K562 (cell line): Measurements from ENCODE around the gene FADS1. TPM values are rescaled to one million over a fixed set of nuclear protein-coding genes. Genes with fewer than 3 reads are reported as not detected.
A peak's percentile ranks its signal among the peaks of the same experiment; 100 is the strongest.

Experiments used
- BHLHE40 ChIP-seq: IDR thresholded peaks from 2 replicates; pipeline ENCODE4 v1.6.1; 2011; ENCODE audit warnings: low read length, improper control_type of control experiment
- HDAC8 ChIP-seq: fragments of 450-650 bp; IDR thresholded peaks from 2 replicates; pipeline ENCODE4 v1.6.1; 2016; ENCODE audit warnings: mild to moderate bottlenecking, missing genetic modification characterization, moderate library complexity, missing compliant biosample characterization
- MLX ChIP-seq, 2 experiments: fragments of 450-650 bp in 1 of 2; sonication (generic) in 1 of 2; formaldehyde crosslinking; conservative IDR thresholded peaks; 2 replicates each; pipeline versions ENCODE4 v1.4.0 to v1.8.1; 2020 to 2022; ENCODE audit warnings: mild to moderate bottlenecking in 1 of 2, missing genetic modification reagents in 1 of 2
- MYNN ChIP-seq, 2 experiments: sonication (generic); formaldehyde crosslinking in 1 of 2; IDR thresholded peaks; 2 replicates each; pipeline versions ENCODE4 v1.5.0 to v1.6.1; 2016 to 2020; ENCODE audit warnings: antibody characterized with exemption in 1 of 2, missing genetic modification reagents in 1 of 2
- NR0B1 ChIP-seq: fragments of 450-650 bp; IDR thresholded peaks from one replicate; pipeline ENCODE4 v1.6.1; 2018; ENCODE audit warnings: mild to moderate bottlenecking, moderate library complexity; ENCODE audit not compliant: partially characterized antibody
- PATZ1 ChIP-seq: fragments of 250-450 bp; sonication (Bioruptor Pico); IDR thresholded peaks from 2 replicates; pipeline ENCODE4 v1.5.0; 2020; ENCODE audit warnings: mild to moderate bottlenecking, borderline replicate concordance
- PPARD ChIP-seq: fragments of 250-450 bp; sonication (Bioruptor Pico); IDR thresholded peaks from 2 replicates; pipeline ENCODE4 v1.8.0; 2022; ENCODE audit warnings: inconsistent platforms, mild to moderate bottlenecking, moderate library complexity
- RBM14 ChIP-seq: fragments of 200-400 bp; formaldehyde crosslinking; IDR thresholded peaks from 2 replicates; pipeline ENCODE4 v1.6.1; 2018; ENCODE audit warnings: low read depth, mild to moderate bottlenecking, low read length, moderate library complexity, borderline replicate concordance; ENCODE audit not compliant: insufficient read depth
- RBM34 ChIP-seq: fragments of 200-400 bp; formaldehyde crosslinking; IDR thresholded peaks from 2 replicates; pipeline ENCODE4 v1.6.1; 2018; ENCODE audit warnings: low read length, borderline replicate concordance; ENCODE audit not compliant: insufficient read depth
- RFX7 ChIP-seq: fragments of 250-450 bp; sonication (Bioruptor Pico); IDR thresholded peaks from 2 replicates; pipeline ENCODE4 v1.5.1; 2021; ENCODE audit warnings: mild to moderate bottlenecking
- SMAD2 ChIP-seq: fragments of 150-350 bp; IDR thresholded peaks from 2 replicates; pipeline ENCODE4 v1.6.1; 2014; ENCODE audit warnings: low read depth, mild to moderate bottlenecking, low read length
- SP1 ChIP-seq: sonication (generic); formaldehyde crosslinking; IDR thresholded peaks from 2 replicates; pipeline ENCODE4 v1.8.1; 2022; ENCODE audit warnings: mild to moderate bottlenecking, missing genetic modification reagents
- TAF9B ChIP-seq: fragments of 450-650 bp; IDR thresholded peaks from 2 replicates; pipeline ENCODE4 v1.6.1; 2018; ENCODE audit warnings: mild to moderate bottlenecking; ENCODE audit not compliant: partially characterized antibody
- ZBTB43 ChIP-seq: sonication (generic); formaldehyde crosslinking; IDR thresholded peaks from 2 replicates; pipeline ENCODE4 v1.8.0; 2023; ENCODE audit warnings: mild to moderate bottlenecking, missing genetic modification reagents
- ZHX1 ChIP-seq: fragments of 150-350 bp; conservative IDR thresholded peaks from 2 replicates; pipeline ENCODE4 v1.6.1; 2014; ENCODE audit warnings: low read length
- ZNF217 ChIP-seq: sonication (generic); formaldehyde crosslinking; IDR thresholded peaks from 2 replicates; pipeline ENCODE4 v1.8.0; 2022; ENCODE audit warnings: mild to moderate bottlenecking, missing genetic modification reagents
- ZNF3 ChIP-seq: fragments of 250-450 bp; sonication (Bioruptor Pico); IDR thresholded peaks from 2 replicates; pipeline ENCODE4 v1.5.0; 2021; ENCODE audit warnings: mild to moderate bottlenecking, moderate library complexity
- ZNF699 ChIP-seq: fragments of 250-450 bp; sonication (Bioruptor Pico); IDR thresholded peaks from 2 replicates; pipeline ENCODE4 v1.8.0; 2021; ENCODE audit warnings: mild to moderate bottlenecking, moderate library complexity; ENCODE audit not compliant: insufficient replicate concordance
- polyA plus RNA-seq, 8 experiments: library from polyadenylated mRNA; depleted of rRNA in 4 of 8; stranded (reverse) in 5 of 8; unstranded in 3 of 8; fragments of >200 nt; fragmentation: Nextera tagmentation in 2 of 8; fragmentation: Illumina TruSeq in 1 of 8; extraction: Ambion mirVana in 2 of 8; extraction: Trizol in 1 of 8; gene quantifications; 2 replicates each; pipeline versions ENCODE4 v1.2.1 to v1.2.3, GENCODE V29; 2011 to 2014; ENCODE audit warnings: inconsistent platforms in 1 of 8, missing spikeins in 1 of 8
- total RNA-seq, 7 experiments: library from RNA; depleted of rRNA in 6 of 7; stranded (reverse); fragments of >200 nt in 6 of 7; fragmentation: Illumina TruSeq in 2 of 7; extraction: Trizol in 2 of 7; gene quantifications; 2 replicates each; pipeline versions ENCODE4 v1.2.1 to v1.2.3, GENCODE V29; 2011 to 2021; ENCODE audit warnings: low replicate concordance in 1 of 7

The FADS1 gene
- total and polyA plus RNA-seq, 9 of the 15 experiments (the other 6 are each of a cell fraction or from before 2014, with no cell fraction given), result 110 to 864 (median 364) TPM

- no peak for TF ChIP-seq ZHX1
- TF ChIP-seq RBM14, result no peak
- peak; percentile 18; the same call in 1 of the 2 replicates for TF ChIP-seq BHLHE40
- TF ChIP-seq SP1, result no peak
- TF ChIP-seq MLX (CRISPR knock-in tag; conservative IDR thresholded peaks at IDR 0.05), result no peak
- TF ChIP-seq RBM34, result no peak
- TF ChIP-seq ZNF217 (CRISPR knock-in tag), result no peak
- TF ChIP-seq NR0B1, result no peak
- TF ChIP-seq PPARD (CRISPR knock-in tag), result no peak
- 0 out of 2 replicates have a peak, but pooled peaks have one; percentile 90 for TF ChIP-seq MYNN (IDR thresholded peaks at IDR 0.05)
- TF ChIP-seq MYNN (CRISPR knock-in tag; IDR thresholded peaks at IDR 0.05), result no peak
- TF ChIP-seq RFX7 (CRISPR knock-in tag), result no peak
- no peak for TF ChIP-seq SMAD2
- no peak for TF ChIP-seq ZBTB43
- no peak for TF ChIP-seq ZNF699 (CRISPR knock-in tag)
- TF ChIP-seq TAF9B, result peak; percentile 92
- no peak for TF ChIP-seq HDAC8 (tag)
- 0 out of 2 replicates have a peak, but pooled peaks have one; percentile 37 for TF ChIP-seq ZNF3
- TF ChIP-seq PATZ1, result no peak
These were observed 25.1 kb upstream of the FADS1 start (continued) for GRCh38 chr11:61841636-61842527.
